ENCODE measurements around the gene OXSR1.
"Not testable (repeated sequence)": the region's sequence is repeated elsewhere in the genome, so short reads cannot be mapped to it uniquely, and the experiment has no call there.

OXSR1 gene

DNA sequence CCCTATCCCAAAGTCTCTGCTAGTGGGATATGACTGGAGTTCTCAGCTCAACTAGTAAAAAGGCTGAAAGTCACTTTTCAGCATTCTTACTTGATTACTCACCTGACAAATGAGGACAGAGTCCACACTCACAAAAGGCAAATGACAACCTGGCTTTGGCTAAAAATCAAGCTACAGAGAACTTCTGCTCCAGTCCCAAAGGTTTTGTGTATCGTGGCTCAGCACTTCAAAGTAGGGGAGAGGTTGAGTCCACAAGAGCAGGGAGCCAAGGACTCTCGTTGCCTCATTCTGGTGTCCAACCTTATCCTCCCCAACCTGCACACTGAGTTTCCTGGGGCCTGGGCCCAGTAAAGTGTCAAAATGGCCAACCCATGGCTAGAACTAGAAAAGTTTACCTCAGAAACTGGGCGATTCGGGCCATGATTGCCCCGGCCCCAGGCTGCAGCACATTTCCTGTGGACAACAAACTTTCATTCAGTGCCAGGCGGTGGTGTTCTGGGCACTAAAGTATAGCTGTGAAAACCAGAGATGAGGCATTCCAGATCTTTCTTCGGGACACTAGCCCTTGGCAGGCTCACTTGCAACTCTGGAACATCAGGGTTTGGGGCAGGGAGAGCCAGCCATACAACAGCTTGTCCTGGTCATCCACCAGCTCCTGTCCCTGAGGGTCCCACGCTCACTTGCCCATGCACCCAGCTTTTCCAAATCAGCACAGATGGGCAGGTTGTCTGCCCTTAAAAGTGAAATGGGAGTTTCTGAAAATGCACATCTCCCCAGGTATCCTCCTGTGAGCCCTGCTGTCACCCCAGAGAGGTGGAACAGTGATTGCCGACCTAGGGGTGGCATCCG is 31.6 kb upstream of the OXSR1 start:
- DNase-seq (ENCODE audit: low read depth in 1 of 2, low spot score in 1 of 2), result peak in 1 of 2 experiments; percentile 65
- no peak for TF ChIP-seq JUND (IDR thresholded peaks at IDR 0.05; ENCODE audit: low read depth)
- in situ Hi-C loops (cut with HindIII; ENCODE audit: low pct_unique_long_range_greater_than_20kb, low sequenced_read_pairs), result no loop called here

DNA sequence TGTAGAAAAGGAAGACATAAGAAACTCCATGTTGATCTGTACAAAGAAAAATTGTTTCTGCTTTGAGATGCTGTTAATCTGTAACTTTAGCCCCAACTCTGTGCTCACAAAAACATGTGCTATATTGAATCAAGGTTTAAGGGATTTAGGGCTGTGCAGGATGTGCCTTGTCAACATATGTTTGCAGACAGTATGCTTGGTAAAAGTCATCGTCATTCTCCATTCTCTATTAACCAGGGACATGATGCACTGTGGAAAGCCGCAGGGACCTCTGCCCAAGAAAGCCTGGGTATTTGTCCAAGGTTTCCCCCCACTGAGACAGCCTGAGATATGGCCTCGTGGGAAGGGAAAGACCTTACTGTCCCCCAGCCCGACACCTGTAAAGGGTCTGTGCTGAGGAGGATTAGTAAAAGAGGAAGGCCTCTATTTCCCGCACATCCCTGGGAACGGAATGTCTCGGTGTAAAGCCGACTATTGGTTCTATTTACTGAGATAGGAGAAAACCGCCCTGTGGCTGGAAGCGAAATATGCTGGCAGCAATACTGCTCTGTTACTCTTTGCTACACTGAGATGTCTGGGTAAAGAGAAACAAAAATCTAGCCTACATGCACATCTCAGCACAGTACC is 30.7 kb upstream of the OXSR1 start:
- in situ Hi-C loops (cut with HindIII; ENCODE audit: low pct_unique_long_range_greater_than_20kb, low sequenced_read_pairs); DNase-seq (ENCODE audit: low read depth in 1 of 2, low spot score in 1 of 2): not testable (repeated sequence)

DNA sequence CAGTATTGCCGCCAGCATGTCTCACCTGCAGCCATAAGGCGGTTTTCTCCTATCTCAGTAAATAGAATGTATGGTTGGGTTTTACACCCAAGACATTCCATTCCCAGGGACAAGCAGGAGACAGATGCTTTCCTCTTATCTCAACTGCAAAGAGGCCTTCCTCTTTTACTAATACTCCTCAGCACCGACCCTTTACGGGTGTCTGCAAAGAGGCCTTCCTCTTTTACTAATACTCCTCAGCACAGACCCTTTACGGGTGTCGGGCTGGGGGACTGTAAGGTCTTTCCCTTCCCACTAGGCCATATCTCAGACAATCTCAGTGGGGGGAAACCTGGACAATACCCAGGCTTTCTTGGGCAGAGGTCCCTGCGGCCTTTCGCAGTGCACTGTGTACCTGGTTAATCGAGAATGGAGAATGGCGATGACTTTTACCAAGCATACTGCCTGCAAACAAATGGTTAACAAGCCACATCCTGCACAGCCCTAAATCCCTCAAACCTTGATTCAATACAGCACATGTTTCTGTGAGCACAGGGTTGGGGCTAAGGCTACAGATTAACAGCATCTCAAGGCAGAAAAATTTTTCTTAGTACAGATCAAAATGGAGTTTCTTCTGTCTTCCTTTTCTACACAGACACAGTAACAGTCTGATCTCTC is 29.6 kb upstream of the OXSR1 start:
- in situ Hi-C loops (cut with HindIII; ENCODE audit: low pct_unique_long_range_greater_than_20kb, low sequenced_read_pairs); DNase-seq (ENCODE audit: low read depth in 1 of 2, low spot score in 1 of 2): not testable (repeated sequence)

DNA sequence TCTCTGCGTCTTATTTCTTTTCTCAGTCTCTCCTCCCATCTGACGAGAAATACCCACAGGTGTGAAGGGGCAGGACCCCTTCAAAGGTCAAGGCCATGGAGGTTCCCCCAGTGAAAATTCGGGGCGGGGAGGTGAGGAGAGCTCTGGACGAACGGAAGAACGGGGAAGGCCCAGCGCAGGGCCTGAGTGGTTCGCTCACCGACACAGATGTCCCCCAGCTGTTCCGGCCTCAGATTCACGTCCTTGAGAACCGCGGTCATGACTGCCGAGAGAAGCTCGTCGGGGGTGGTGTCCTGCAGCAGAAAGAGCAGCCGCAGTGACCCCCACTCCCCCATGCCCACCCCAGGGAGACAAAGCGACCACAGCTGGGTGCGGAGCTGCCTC is 29.0 kb upstream of the OXSR1 start:
- in situ Hi-C loops (cut with HindIII; ENCODE audit: low pct_unique_long_range_greater_than_20kb, low sequenced_read_pairs), result no loop called here
- no peak for DNase-seq (ENCODE audit: low read depth in 1 of 2, low spot score in 1 of 2)
- TF ChIP-seq JUND (IDR thresholded peaks at IDR 0.05; ENCODE audit: low read depth), result no peak

DNA sequence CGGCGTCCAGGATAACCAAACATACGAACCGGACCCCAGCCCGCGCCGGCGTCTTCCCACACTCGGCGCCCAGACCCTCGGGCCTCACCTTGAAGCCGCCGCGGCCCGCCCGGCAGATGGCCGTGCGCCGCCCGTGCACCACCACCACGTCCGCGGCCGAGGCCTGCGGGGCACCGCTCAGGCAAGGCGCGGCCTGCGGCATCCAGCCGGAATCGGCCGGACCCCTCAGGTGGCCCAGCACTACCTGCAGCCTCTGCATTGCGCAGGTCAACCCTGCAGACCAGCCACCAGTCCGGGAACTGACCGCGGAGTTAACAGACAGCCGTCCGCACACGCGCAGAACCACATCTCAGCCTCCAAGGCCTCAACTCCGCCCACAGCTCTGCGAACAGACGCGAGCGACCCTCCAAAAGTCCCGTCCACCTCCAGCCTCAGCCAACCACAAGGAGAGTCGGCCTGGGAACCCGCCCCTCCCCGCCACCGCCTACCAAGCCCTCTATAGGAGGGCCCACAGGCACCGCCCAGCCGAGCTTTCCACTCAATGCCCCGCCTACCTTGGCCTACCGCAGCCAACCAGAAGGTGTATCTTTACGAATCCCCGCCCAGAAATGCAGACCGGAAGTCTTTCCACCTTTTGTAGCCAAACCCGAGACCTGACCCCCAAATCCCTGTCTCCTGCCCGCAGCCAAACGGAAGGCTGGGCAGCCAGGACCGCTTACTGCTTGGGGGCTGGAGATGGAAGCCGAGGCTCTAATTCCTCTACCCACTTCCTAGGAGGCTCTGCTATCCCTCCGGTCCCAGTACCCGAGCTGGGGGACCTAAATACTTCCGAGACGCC is 28.3 kb upstream of the OXSR1 start, which contains the start of gene ACAA1:
ACAA1 (minus strand) TSS at position 351 of the 838 bp plus-strand sequence; CDS start at position 259, 92 bp downstream.
- DNase-seq (ENCODE audit: low read depth in 1 of 2, low spot score in 1 of 2), result peak; percentile 96 to 99
- in situ Hi-C loops (cut with HindIII; ENCODE audit: low pct_unique_long_range_greater_than_20kb, low sequenced_read_pairs), result no loop called here
- no peak for TF ChIP-seq JUND (IDR thresholded peaks at IDR 0.05; ENCODE audit: low read depth)

DNA sequence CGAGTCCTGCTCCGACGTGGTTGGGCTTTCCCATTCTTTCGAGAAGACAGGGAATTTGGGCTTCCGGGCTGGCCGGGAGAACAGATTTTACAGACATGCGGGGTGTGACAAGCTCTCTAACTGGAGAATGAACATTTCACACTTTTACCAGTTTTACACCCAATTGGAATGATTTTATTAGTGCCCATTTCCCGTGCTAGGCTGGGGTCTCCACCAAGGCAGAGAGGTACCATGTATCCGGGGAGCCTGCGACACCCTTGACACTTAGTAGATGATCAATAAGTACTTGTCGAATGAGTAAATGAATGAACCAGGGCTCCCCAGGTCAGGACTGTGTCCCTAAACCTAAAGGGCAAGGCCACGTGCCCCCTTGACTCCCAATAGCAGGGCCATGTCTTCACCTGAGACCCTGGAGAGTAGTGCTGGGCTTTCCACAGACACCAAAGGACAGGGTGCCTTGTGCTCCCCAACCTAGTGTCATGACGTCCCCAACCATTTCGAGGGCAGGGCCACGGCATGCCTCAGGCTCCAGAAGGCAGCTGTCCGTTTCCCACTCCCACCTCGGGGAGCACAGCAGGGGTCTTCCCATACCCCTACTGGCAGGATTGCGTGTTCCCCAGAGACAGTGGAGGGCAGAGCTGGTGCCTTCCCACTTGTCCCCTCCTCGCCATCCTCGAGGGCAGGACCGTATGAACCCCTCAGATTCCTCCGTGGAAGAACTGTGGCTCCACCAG is 27.6 kb upstream of the OXSR1 start:
- peak in 1 of 2 experiments; percentile 25 for DNase-seq (ENCODE audit: low read depth in 1 of 2, low spot score in 1 of 2)
- in situ Hi-C loops (cut with HindIII; ENCODE audit: low pct_unique_long_range_greater_than_20kb, low sequenced_read_pairs), result no loop called here
- TF ChIP-seq JUND (IDR thresholded peaks at IDR 0.05; ENCODE audit: low read depth), result no peak

DNA sequence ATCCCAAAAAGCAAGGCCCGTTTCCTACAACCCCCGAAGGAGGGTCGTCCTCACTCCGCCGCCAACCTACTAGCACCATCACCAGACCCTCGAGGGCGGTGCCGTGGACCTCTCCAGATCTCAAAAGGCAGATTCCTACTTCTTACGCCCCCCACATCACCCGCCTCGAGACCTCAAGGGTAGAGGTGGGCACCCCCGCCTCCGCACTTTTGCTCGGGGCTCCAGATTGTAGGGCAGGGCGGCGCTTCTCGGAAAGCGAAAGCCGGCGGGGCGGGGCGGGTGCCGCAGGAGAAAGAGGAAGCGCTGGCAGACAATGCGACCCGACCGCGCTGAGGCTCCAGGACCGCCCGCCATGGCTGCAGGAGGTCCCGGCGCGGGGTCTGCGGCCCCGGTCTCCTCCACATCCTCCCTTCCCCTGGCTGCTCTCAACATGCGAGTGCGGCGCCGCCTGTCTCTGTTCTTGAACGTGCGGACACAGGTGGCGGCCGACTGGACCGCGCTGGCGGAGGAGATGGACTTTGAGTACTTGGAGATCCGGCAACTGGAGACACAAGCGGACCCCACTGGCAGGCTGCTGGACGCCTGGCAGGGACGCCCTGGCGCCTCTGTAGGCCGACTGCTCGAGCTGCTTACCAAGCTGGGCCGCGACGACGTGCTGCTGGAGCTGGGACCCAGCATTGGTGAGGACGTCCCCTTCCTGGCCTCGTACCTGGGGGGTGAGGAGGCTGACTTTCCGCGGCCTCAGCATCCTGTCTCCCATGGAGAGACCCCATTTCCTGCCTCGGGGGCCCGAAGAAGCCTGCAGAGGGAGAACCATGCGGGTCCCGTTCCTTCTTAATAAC is 26.8 kb upstream of the OXSR1 start, which contains the start of gene MYD88:
MYD88 (plus strand) TSS at position 313 of the 842 bp plus-strand sequence; CDS start at position 353, 40 bp downstream.
- TF ChIP-seq JUND (IDR thresholded peaks at IDR 0.05; ENCODE audit: low read depth), result no peak
- DNase-seq (ENCODE audit: low read depth in 1 of 2, low spot score in 1 of 2), result peak; percentile 55 to 67
- in situ Hi-C loops (cut with HindIII; ENCODE audit: low pct_unique_long_range_greater_than_20kb, low sequenced_read_pairs), result no loop called here

DNA sequence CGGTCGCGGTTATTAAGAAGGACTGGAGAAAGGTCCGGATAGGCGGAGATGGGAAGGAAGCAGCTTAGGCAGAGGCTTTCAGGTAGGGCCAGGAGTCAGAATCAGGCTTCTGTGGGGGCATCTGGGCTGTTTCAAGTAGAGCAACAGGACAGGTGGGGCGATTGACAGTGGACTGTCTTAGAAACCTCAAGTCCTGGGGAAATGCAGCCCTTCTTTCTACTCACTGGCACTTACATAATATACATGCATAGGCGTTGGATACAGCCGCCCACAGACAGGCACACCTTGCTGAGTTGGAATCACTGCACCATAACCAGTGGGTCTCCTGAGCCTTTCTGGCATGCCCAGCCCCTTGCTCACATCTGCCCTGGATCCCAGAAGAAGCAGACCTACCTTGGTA is 26.1 kb upstream of the OXSR1 start:
- in situ Hi-C loops (cut with HindIII; ENCODE audit: low pct_unique_long_range_greater_than_20kb, low sequenced_read_pairs), result no loop called here
- TF ChIP-seq JUND (IDR thresholded peaks at IDR 0.05; ENCODE audit: low read depth), result no peak
- DNase-seq (ENCODE audit: low read depth in 1 of 2, low spot score in 1 of 2), result no peak

DNA sequence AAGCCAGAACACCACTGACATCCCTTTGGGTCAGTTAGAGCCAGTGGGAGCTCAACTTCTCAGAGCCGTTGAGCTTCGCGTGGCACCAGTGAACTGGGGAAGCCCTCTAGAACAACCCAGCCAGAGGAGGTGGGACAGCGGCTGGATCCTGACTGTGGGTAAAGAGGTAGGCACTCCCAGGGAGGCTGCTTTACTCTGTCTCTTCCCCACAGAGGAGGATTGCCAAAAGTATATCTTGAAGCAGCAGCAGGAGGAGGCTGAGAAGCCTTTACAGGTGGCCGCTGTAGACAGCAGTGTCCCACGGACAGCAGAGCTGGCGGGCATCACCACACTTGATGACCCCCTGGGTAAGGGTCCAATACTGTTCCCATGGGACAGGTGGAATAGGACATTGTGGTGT is 25.7 kb upstream of the OXSR1 start:
- in situ Hi-C loops (cut with HindIII; ENCODE audit: low pct_unique_long_range_greater_than_20kb, low sequenced_read_pairs), result no loop called here
- TF ChIP-seq JUND (IDR thresholded peaks at IDR 0.05; ENCODE audit: low read depth), result no peak
- DNase-seq (ENCODE audit: low read depth in 1 of 2, low spot score in 1 of 2), result no peak

DNA sequence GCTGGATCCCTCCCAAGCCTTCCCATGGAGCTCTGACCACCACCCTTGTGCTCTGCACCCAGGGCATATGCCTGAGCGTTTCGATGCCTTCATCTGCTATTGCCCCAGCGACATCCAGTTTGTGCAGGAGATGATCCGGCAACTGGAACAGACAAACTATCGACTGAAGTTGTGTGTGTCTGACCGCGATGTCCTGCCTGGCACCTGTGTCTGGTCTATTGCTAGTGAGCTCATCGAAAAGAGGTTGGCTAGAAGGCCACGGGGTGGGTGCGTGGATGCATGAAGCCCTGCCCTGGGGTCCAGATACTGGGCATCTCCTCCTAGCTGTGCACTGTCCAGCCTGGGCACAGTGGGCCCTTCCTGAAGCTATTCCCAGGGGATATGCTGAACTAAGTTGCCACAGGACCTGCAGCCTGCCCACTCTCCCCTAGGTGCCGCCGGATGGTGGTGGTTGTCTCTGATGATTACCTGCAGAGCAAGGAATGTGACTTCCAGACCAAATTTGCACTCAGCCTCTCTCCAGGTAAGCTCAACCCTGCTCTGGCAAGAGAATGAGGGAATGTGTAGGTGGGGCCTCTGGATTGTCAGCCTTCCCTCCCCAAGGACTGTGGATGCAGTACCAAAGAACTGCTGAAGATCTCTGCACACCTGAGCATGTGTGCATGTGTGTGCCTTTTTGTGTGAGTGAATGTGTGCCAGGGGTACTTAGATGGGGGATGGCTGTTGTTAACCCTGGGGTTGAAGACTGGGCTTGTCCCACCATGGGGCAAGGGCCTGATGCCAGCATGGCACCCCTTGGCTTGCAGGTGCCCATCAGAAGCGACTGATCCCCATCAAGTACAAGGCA is 24.8 kb upstream of the OXSR1 start:
- DNase-seq (ENCODE audit: low read depth in 1 of 2, low spot score in 1 of 2), result peak in 1 of 2 experiments; percentile 50
- no peak for TF ChIP-seq JUND (IDR thresholded peaks at IDR 0.05; ENCODE audit: low read depth)
- in situ Hi-C loops (cut with HindIII; ENCODE audit: low pct_unique_long_range_greater_than_20kb, low sequenced_read_pairs), result no loop called here
